ENCODE measurements around the gene PHF21A. TPM values are rescaled to one million over a fixed set of nuclear protein-coding genes. Genes with fewer than 3 reads are reported as not detected.

The PHF21A gene
- total RNA-seq, 1 donor from 2014 or later, result 33.7 TPM

DNA sequence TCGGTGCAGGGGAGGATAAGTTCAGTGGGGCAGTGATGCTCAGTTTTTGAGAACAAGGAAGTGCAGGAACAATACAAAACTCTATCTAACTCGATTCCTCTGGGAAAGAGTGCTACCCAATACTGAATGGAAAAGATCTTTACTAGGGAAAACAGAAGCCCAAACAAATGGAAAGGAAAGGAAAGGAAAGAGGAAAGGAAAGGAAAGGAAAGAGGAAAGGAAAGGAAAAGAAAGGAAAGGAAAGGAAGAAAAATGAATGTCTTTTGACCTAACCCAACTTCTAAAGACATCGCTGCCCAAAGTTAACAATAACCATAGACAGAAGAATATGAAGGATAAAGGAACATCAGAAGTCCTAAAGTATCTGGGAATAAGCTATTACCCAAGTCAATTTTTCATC lies 41.6 kb downstream of the PHF21A start:
- Mint-ChIP-seq H3K4me3 (no peak overlapping the region), H3K36me3 (ENCODE audit: low read depth) (peaks cover 24% of the 10 kb centered on the region), H3K4me1 (peaks cover 2% of the 10 kb centered on the region), H3K27ac (no peak overlapping the region), H3K9me3 (no peaks in the 10 kb centered on the region), H3K27me3 (no peaks in the 10 kb centered on the region)
- DNase-seq, result no peak
- intact Hi-C loops (cut with micrococcal nuclease), result no loop called here

DNA sequence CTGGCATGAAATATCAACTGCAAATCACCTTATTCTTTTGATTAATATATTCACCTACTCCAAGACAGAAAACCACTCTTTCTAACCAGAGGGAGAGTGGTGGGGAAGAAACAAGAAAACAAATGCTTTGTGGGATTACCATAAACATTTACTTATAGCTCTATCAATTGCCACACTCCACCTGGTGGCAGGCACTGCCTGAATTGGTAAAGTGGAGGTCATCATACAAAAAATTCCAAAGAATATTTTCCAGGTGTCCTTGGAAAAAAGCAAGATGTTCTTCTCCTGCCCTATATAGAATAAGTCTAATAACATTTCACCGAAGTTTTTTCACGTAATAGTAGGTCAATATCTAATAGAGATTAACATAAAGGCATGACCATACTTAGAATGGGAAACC lies 45.3 kb downstream of the PHF21A start:
- no peak for DNase-seq
- Mint-ChIP-seq H3K4me1 (peaks cover 5% of the 10 kb centered on the region), H3K36me3 (ENCODE audit: low read depth) (peaks cover 18% of the 10 kb centered on the region), H3K4me3 (no peak overlapping the region), H3K9me3 (no peaks in the 10 kb centered on the region), H3K27ac (no peak overlapping the region), H3K27me3 (no peaks in the 10 kb centered on the region)
- intact Hi-C loops (cut with micrococcal nuclease), result no loop called here

DNA sequence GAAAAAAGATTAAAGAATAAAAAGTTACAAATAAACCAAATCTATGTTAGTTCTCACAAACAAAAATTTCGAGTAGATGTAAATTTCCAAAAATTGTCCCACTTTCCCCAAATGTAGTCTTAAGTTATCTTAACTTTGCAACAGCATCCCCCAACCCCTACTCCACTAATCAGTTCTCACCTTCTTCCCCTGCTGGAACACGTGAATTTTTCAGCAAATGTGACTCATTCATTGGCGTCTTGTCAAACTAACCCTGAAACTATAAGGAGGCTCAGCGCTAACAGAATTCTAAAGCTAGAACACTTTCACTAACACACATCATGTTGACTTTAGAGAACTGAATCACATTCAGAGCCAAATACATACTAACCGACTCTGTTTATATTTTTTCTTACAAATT lies 46.1 kb downstream of the PHF21A start:
- peaks cover 15% of the 10 kb centered on the region for H3K36me3 Mint-ChIP-seq (ENCODE audit: low read depth)
- H3K9me3 Mint-ChIP-seq, result no peaks in the 10 kb centered on the region
- H3K27ac Mint-ChIP-seq, result no peak overlapping the region
- intact Hi-C loops (cut with micrococcal nuclease), result no loop called here
- H3K4me1 Mint-ChIP-seq, result peaks cover 5% of the 10 kb centered on the region
- no peak for DNase-seq
- no peak overlapping the region for H3K4me3 Mint-ChIP-seq
- H3K27me3 Mint-ChIP-seq, result no peaks in the 10 kb centered on the region

DNA sequence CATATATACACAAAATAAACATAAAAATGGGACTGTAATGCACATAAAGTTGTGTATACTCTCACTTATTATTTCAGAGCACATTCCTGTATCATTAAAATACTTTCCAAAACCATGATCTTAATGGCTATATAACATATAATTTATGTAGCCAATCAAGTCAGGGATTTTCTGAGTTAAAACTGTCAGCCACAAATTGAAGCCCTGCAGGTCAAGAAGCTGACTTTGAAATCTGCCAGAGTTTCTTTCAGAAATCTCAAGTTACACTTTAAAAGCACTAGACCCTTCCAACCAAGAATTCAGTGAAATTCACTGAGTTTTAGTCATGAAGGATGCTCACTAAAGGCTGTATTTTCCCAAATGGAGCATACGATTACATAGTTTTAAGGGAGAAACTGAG lies 47.6 kb downstream of the PHF21A start:
- H3K27me3 Mint-ChIP-seq, result no peaks in the 10 kb centered on the region
- no peaks in the 10 kb centered on the region for H3K9me3 Mint-ChIP-seq
- H3K4me3 Mint-ChIP-seq, result no peak overlapping the region
- H3K4me1 Mint-ChIP-seq, result peaks cover 5% of the 10 kb centered on the region
- no peak for DNase-seq
- no peak overlapping the region for H3K27ac Mint-ChIP-seq
- peaks cover 16% of the 10 kb centered on the region for H3K36me3 Mint-ChIP-seq (ENCODE audit: low read depth)
- intact Hi-C loops (cut with micrococcal nuclease), result no loop called here

DNA sequence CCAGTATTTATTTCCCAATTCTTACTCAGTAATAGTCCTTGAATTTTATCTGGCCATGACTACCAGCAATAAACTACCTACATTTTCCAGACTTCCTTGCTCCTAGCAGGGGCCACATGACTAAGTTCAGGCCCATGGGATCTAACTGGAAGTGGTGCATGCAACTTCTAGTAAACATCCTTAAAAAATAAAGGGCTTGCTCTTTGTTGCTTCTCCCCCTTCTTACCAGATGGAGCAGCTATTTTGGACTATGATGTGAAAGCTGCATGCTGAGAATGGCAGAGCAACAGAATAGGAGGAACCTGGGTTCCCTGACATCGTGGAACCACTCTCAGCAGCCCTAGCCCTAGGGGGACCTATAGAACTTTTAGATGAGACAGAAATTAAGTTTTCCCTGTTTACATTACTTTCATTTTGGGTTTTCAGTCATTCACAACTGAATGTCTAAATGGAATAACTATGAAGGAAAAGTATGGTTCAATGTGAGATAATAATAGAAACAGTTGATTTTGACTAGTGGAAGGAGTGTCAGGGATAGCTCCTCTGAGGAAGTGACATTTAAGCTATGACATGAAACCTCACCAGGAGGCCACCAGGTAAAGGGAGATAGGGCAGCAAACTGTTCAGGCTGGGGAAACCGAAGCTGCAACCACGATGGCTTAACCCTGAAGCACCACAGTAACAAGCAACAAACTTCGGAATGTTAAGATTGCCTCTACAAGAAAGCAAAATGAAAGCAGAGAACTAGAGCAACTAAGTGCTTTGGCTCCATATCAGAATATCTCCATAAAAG lies 48.9 kb downstream of the PHF21A start:
- no peak overlapping the region for H3K27ac Mint-ChIP-seq
- no peak for DNase-seq

DNA sequence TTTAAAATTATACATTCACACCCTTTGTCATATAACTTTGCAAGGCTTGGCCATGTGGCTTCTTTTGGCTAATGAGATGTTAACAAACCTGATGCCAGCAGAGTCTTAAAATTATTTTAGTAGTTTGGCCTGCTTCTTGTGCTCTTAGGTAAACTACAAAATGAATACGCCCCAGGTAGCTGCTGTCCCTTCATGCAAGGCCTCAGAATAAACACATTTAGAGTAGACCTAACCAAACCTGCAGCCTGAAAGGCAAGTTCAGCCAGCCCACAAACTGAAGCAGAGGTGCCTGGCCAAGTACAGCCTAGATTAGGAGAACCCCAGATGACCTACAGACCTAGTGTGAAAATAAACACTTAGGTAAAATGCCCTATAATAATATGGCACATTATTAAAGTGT lies 50.2 kb downstream of the PHF21A start:
- Mint-ChIP-seq H3K27me3 (no peaks in the 10 kb centered on the region), H3K9me3 (no peaks in the 10 kb centered on the region), H3K4me1 (peaks cover 5% of the 10 kb centered on the region), H3K4me3 (no peak overlapping the region), H3K27ac (no peak overlapping the region), H3K36me3 (ENCODE audit: low read depth) (peaks cover 14% of the 10 kb centered on the region)
- DNase-seq, result no peak
- intact Hi-C loops (cut with micrococcal nuclease), result no loop called here

More for the DNA sequence above, 48.9 kb downstream of the PHF21A start:
- no peak overlapping the region for H3K4me3 Mint-ChIP-seq
- peaks cover 18% of the 10 kb centered on the region for H3K36me3 Mint-ChIP-seq (ENCODE audit: low read depth)
- intact Hi-C loops (cut with micrococcal nuclease), result no loop called here
- no peaks in the 10 kb centered on the region for H3K9me3 Mint-ChIP-seq
- H3K4me1 Mint-ChIP-seq, result peaks cover 5% of the 10 kb centered on the region
- no peaks in the 10 kb centered on the region for H3K27me3 Mint-ChIP-seq

DNA sequence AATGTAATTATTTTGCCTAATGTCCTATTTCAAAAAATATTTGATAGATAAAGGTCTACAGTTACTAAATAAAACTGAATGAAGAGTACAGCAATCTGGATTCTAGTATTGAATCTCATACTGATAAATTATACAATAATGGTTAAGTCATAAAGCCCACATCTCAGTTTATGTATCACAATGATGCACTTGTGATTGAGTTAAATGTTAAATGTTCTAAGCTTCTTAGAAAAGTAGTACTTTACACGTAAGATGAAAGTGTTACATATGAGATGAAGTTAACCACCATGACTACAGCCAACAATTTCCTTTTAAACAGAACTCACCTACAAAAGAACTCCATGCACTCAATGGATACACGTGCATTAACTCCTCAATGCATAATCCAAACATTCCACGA lies 51.7 kb downstream of the PHF21A start:
- H3K36me3 Mint-ChIP-seq (ENCODE audit: low read depth), result peaks cover 18% of the 10 kb centered on the region
- H3K4me3 Mint-ChIP-seq, result no peak overlapping the region
- DNase-seq, result no peak
- intact Hi-C loops (cut with micrococcal nuclease), result no loop called here
- H3K9me3 Mint-ChIP-seq, result no peaks in the 10 kb centered on the region
- no peak overlapping the region for H3K27ac Mint-ChIP-seq
- peaks cover 3% of the 10 kb centered on the region for H3K4me1 Mint-ChIP-seq
- H3K27me3 Mint-ChIP-seq, result no peaks in the 10 kb centered on the region

DNA sequence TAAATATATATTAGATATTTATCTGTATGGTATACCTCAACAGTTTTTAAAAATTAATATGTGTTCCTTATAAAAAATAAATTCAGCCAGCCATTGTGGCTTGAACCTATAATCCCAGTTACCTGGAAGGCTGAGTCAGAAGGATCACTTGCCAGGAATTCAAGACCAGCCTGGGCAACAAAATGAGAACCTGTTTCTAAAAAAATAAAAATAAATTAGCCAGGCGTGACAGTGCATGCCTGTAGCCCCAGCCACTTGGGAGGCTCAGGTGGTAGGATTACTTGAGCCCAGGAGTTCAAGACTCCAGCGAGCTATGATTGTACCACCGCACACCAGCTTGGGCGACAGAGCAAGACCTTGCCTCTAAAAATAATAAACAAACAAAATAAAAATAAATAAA lies 54.9 kb downstream of the PHF21A start:
- H3K27ac Mint-ChIP-seq, result no peak overlapping the region
- no peaks in the 10 kb centered on the region for H3K9me3 Mint-ChIP-seq
- no peaks in the 10 kb centered on the region for H3K27me3 Mint-ChIP-seq
- intact Hi-C loops (cut with micrococcal nuclease), result no loop called here
- no peak overlapping the region for H3K4me3 Mint-ChIP-seq
- no peak for DNase-seq
- H3K4me1 Mint-ChIP-seq, result no peaks in the 10 kb centered on the region
- peaks cover 20% of the 10 kb centered on the region for H3K36me3 Mint-ChIP-seq (ENCODE audit: low read depth)

DNA sequence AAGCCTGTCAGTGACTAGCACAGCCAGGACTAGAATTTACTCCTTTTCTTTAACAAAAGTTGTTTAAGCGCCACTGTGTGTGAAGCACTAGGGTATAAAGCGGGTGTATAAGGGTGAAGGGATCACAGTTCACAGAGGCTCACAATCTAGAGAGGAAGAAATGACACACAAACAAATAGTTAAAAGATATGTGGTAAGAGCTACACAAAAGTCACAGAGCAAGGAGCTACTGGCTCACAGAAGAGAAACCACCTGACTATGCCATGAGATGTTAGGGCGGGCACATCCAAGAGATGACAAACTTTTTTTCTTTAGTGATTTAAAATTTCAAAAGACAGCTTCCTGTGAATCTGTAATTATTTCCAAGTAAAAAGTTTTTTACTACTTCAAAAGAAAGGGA lies 55.6 kb downstream of the PHF21A start:
- H3K27ac Mint-ChIP-seq, result no peak overlapping the region
- DNase-seq, result no peak
- peaks cover 23% of the 10 kb centered on the region for H3K36me3 Mint-ChIP-seq (ENCODE audit: low read depth)
- H3K4me3 Mint-ChIP-seq, result no peak overlapping the region
- no peaks in the 10 kb centered on the region for H3K27me3 Mint-ChIP-seq
- no peaks in the 10 kb centered on the region for H3K4me1 Mint-ChIP-seq
- intact Hi-C loops (cut with micrococcal nuclease), result no loop called here
- no peaks in the 10 kb centered on the region for H3K9me3 Mint-ChIP-seq

DNA sequence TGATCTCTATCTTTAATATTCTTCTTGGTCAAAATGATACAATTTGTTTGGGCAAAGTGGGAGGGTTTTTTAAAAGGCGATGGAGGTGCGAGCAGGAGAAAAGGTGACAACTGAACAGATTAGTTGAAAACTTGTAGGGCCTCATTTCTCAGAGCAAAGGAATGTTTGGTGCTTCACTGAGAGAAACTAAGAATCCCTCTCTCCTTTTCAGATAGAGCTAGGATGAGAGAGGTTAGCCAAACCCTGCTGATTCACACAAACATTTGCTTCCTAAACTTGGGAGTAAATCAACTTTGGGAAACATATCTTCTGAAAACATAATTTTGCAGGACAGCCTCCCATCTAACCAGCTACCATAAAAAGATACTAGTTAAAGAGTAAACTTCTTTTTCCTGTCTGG lies 57.0 kb downstream of the PHF21A start:
- H3K9me3 Mint-ChIP-seq, result no peaks in the 10 kb centered on the region
- no peaks in the 10 kb centered on the region for H3K27me3 Mint-ChIP-seq
- no peak for DNase-seq
- intact Hi-C loops (cut with micrococcal nuclease), result no loop called here
- no peaks in the 10 kb centered on the region for H3K4me1 Mint-ChIP-seq
- peaks cover 23% of the 10 kb centered on the region for H3K36me3 Mint-ChIP-seq (ENCODE audit: low read depth)
- no peak overlapping the region for H3K4me3 Mint-ChIP-seq
- H3K27ac Mint-ChIP-seq, result no peak overlapping the region

DNA sequence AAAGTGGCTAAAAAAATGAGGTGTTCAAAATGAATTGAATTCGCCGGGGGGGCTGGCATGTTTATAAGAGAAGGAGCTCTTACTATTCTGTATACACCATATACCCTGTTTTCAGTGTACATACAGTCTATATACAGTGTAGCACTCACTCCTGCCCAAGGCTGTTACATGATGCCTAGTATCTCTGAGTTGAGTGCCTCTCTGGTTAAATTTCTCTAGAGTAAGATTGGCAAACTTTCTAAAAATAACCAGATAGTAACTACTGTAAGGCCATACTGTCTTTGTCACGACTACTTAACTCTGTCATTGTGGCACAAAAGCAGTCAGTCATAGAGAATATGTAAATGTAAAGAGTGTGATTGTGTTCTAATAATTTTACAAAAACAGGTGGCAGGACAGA lies 58.1 kb downstream of the PHF21A start:
- Mint-ChIP-seq H3K36me3 (ENCODE audit: low read depth) (peaks cover 19% of the 10 kb centered on the region), H3K27me3 (no peaks in the 10 kb centered on the region), H3K4me3 (no peak overlapping the region), H3K4me1 (peaks cover under 1% of the 10 kb centered on the region), H3K9me3 (no peaks in the 10 kb centered on the region), H3K27ac (no peak overlapping the region)
- intact Hi-C loops (cut with micrococcal nuclease), result no loop called here
- DNase-seq, result no peak

DNA sequence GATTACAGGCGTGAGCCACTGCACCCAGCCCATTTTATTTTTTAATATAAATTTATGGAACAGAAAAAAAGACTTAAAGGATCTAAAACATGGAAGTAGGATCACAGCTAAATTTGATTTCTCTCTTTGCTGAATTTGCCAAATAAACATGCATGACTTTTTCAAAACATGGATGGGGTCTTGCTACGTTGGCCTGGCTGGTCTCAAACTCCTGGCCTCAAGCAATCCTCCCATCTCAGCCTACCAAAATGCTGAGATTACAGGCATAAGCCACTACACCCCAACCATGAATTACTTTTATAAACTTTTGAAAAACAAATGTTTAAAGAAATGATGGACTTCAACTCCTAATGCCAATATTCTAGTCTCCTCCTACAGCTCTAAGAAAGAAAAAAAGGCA lies 61.2 kb downstream of the PHF21A start:
- no peak overlapping the region for H3K27ac Mint-ChIP-seq
- DNase-seq, result no peak
- intact Hi-C loops (cut with micrococcal nuclease), result no loop called here

DNA sequence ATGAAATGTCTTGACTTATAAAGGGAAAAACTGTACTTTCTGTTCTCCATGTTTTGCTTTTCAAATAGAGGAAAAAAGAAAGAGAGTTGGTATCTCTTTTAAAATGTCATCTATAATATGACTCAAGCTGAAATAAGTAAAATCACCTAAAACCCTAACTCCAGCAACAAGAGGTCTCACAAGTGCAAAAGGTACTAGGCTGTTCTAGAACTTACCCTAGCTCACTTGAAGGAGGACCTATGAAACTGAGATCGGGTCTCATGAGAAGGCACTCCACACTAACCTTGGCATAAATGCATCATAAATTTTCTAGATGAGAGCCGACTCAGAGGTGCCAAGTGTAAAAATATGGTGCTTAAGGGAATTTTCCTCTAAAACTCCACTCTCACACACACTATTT lies 63.8 kb downstream of the PHF21A start:
- intact Hi-C loops (cut with micrococcal nuclease), result no loop called here
- Mint-ChIP-seq H3K27ac (no peak overlapping the region), H3K4me1 (peaks cover 9% of the 10 kb centered on the region), H3K9me3 (no peaks in the 10 kb centered on the region), H3K36me3 (ENCODE audit: low read depth) (peaks cover 15% of the 10 kb centered on the region), H3K4me3 (no peak overlapping the region), H3K27me3 (no peaks in the 10 kb centered on the region)
- DNase-seq, result no peak

More for the DNA sequence above, 61.2 kb downstream of the PHF21A start:
- H3K36me3 Mint-ChIP-seq (ENCODE audit: low read depth), result peaks cover 18% of the 10 kb centered on the region
- no peaks in the 10 kb centered on the region for H3K27me3 Mint-ChIP-seq
- no peak overlapping the region for H3K4me3 Mint-ChIP-seq
- peaks cover 9% of the 10 kb centered on the region for H3K4me1 Mint-ChIP-seq
- no peaks in the 10 kb centered on the region for H3K9me3 Mint-ChIP-seq

DNA sequence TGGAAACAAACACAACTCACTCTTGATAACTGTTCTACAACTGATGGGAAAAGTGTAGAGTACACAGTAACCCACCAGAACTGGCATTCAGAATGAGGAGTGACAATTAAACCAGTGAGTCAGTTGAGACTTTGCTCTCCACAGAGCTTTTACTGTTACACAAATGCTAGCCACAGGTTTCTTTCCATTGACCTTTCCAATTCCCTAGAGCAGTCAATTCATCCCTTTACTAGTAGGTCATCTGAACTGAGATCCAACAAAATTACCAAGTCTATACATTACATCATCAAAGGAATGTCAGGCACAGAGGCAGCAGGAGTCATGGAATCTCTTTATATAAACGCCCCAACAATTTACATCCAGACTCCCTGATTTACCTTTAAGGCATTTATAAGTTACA lies 65.9 kb downstream of the PHF21A start:
- H3K4me3 Mint-ChIP-seq, result no peak overlapping the region

DNA sequence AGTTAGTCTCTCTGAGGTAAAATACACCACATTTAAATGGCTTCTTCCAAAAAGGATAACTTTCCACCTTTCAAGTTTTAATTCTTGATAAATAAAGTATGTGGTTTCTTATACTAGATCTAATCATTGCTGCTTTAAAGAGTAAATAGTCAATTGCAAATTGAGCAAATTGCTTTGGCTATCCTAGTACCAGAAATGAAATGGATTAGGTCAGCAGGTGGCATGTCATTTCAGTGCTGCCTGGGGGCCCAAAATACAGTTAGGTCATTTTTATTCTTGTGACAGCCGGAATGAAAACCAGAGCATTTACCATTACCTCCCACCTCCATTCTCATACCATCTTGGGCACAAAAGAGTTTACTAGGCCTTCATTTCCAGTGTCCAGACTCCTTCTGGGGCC lies 70.2 kb downstream of the PHF21A start:
- H3K27me3 Mint-ChIP-seq, result no peaks in the 10 kb centered on the region

More for the DNA sequence above, 65.9 kb downstream of the PHF21A start:
- Mint-ChIP-seq H3K27ac (no peak overlapping the region), H3K36me3 (ENCODE audit: low read depth) (peaks cover 10% of the 10 kb centered on the region), H3K9me3 (no peaks in the 10 kb centered on the region), H3K4me1 (peaks cover 9% of the 10 kb centered on the region), H3K27me3 (no peaks in the 10 kb centered on the region)
- intact Hi-C loops (cut with micrococcal nuclease), result no loop called here
- no peak for DNase-seq

More for the DNA sequence above, 70.2 kb downstream of the PHF21A start:
- no peak overlapping the region for H3K27ac Mint-ChIP-seq
- peaks cover 23% of the 10 kb centered on the region for H3K36me3 Mint-ChIP-seq (ENCODE audit: low read depth)
- intact Hi-C loops (cut with micrococcal nuclease), result no loop called here
- H3K4me1 Mint-ChIP-seq, result peaks cover 8% of the 10 kb centered on the region
- H3K4me3 Mint-ChIP-seq, result no peak overlapping the region
- DNase-seq, result no peak
- no peaks in the 10 kb centered on the region for H3K9me3 Mint-ChIP-seq
